ENCODE data around the gene SRC. TPM values are rescaled to one million over a fixed set of nuclear protein-coding genes. Genes with fewer than 3 reads are reported as not detected.

Gene SRC
- total and polyA plus RNA-seq, 2 donors = 26.9 to 53.2 TPM

- no peak overlapping the region for H3K4me3 ChIP-seq (ENCODE audit: low read depth, low read length)
- no peak for DNase-seq (ENCODE audit: extremely low spot score)
- no peak overlapping the region for H3K27ac ChIP-seq (ENCODE audit: low read depth)
- H3K4me1 ChIP-seq (ENCODE audit: insufficient read depth) = no peaks in the 10 kb centered on the region
- no peaks in the 10 kb centered on the region for H3K36me3 ChIP-seq (ENCODE audit: insufficient read depth)
- WGBS = 95% methylated on average over 25 of the region's 25 CpGs
Observed at GRCh38 chr20:37385659-37386504, 39.9 kb downstream of the SRC start.

- DNase-seq (ENCODE audit: extremely low spot score) = no peak
- H3K27ac ChIP-seq (ENCODE audit: low read depth) = no peak overlapping the region
- H3K36me3 ChIP-seq (ENCODE audit: insufficient read depth) = no peaks in the 10 kb centered on the region
- H3K4me1 ChIP-seq (ENCODE audit: insufficient read depth) = no peaks in the 10 kb centered on the region
- WGBS = 88% methylated on average over 20 of the region's 20 CpGs
- no peak overlapping the region for H3K4me3 ChIP-seq (ENCODE audit: low read depth, low read length)
Observed at GRCh38 chr20:37386505-37387251, 40.7 kb downstream of the SRC start.

- Histone ChIP-seq H3K27ac (ENCODE audit: low read depth) (no peak overlapping the region), H3K36me3 (ENCODE audit: insufficient read depth) (no peaks in the 10 kb centered on the region), H3K4me3 (ENCODE audit: low read depth, low read length) (no peak overlapping the region), H3K4me1 (ENCODE audit: insufficient read depth) (no peaks in the 10 kb centered on the region)
- DNase-seq (ENCODE audit: extremely low spot score) = no peak
- WGBS = 90% methylated on average over 13 of the region's 13 CpGs
Observed at GRCh38 chr20:37387519-37388269, 41.8 kb downstream of the SRC start.

GRCh38 chr20:37388831-37389230 lies 42.9 kb downstream of the SRC start:
- no peaks in the 10 kb centered on the region for H3K4me1 ChIP-seq (ENCODE audit: insufficient read depth)
- DNase-seq (ENCODE audit: extremely low spot score) = no peak
- 86% methylated on average over 9 of the region's 9 CpGs for WGBS
- H3K36me3 ChIP-seq (ENCODE audit: insufficient read depth) = no peaks in the 10 kb centered on the region
- H3K27ac ChIP-seq (ENCODE audit: low read depth) = no peak overlapping the region
- H3K4me3 ChIP-seq (ENCODE audit: low read depth, low read length) = no peak overlapping the region

GRCh38 chr20:37389241-37389747 lies 43.4 kb downstream of the SRC start:
- no peak for DNase-seq (ENCODE audit: extremely low spot score)
- Histone ChIP-seq H3K36me3 (ENCODE audit: insufficient read depth) (no peaks in the 10 kb centered on the region), H3K4me1 (ENCODE audit: insufficient read depth) (no peaks in the 10 kb centered on the region), H3K27ac (ENCODE audit: low read depth) (no peak overlapping the region), H3K4me3 (ENCODE audit: low read depth, low read length) (no peak overlapping the region)
- WGBS = 89% methylated on average over 12 of the region's 12 CpGs

- no peak overlapping the region for H3K4me3 ChIP-seq (ENCODE audit: low read depth, low read length)
- DNase-seq (ENCODE audit: extremely low spot score) = no peak
- H3K27ac ChIP-seq (ENCODE audit: low read depth) = no peak overlapping the region
- no peaks in the 10 kb centered on the region for H3K36me3 ChIP-seq (ENCODE audit: insufficient read depth)
- 95% methylated on average over 6 of the region's 6 CpGs for whole genome bisulfite sequencing
- H3K4me1 ChIP-seq (ENCODE audit: insufficient read depth) = no peaks in the 10 kb centered on the region
Observed at GRCh38 chr20:37389844-37390275, 43.9 kb downstream of the SRC start.

- Histone ChIP-seq H3K4me1 (ENCODE audit: insufficient read depth) (no peaks in the 10 kb centered on the region), H3K4me3 (ENCODE audit: low read depth, low read length) (no peak overlapping the region), H3K27ac (ENCODE audit: low read depth) (no peak overlapping the region), H3K36me3 (ENCODE audit: insufficient read depth) (no peaks in the 10 kb centered on the region)
- 94% methylated on average over 9 of the region's 9 CpGs for WGBS
- no peak for DNase-seq (ENCODE audit: extremely low spot score)
Observed at GRCh38 chr20:37390503-37390890, 44.6 kb downstream of the SRC start.

- H3K36me3 ChIP-seq (ENCODE audit: insufficient read depth) = no peaks in the 10 kb centered on the region
- 78% methylated on average over 12 of the region's 12 CpGs for WGBS
- no peaks in the 10 kb centered on the region for H3K4me1 ChIP-seq (ENCODE audit: insufficient read depth)
- H3K4me3 ChIP-seq (ENCODE audit: low read depth, low read length) = no peak overlapping the region
- no peak for DNase-seq (ENCODE audit: extremely low spot score)
- H3K27ac ChIP-seq (ENCODE audit: low read depth) = no peak overlapping the region
Observed at GRCh38 chr20:37390891-37391525, 45.1 kb downstream of the SRC start.

- Histone ChIP-seq H3K27ac (ENCODE audit: low read depth) (no peak overlapping the region), H3K36me3 (ENCODE audit: insufficient read depth) (no peaks in the 10 kb centered on the region), H3K4me1 (ENCODE audit: insufficient read depth) (no peaks in the 10 kb centered on the region), H3K4me3 (ENCODE audit: low read depth, low read length) (no peak overlapping the region)
- 90% methylated on average over 16 of the region's 16 CpGs for WGBS
- no peak for DNase-seq (ENCODE audit: extremely low spot score)
Observed at GRCh38 chr20:37392441-37393195, 46.7 kb downstream of the SRC start.

GRCh38 chr20:37393196-37393862 lies 47.4 kb downstream of the SRC start:
- Histone ChIP-seq H3K36me3 (ENCODE audit: insufficient read depth) (no peaks in the 10 kb centered on the region), H3K4me1 (ENCODE audit: insufficient read depth) (no peaks in the 10 kb centered on the region), H3K4me3 (ENCODE audit: low read depth, low read length) (no peak overlapping the region), H3K27ac (ENCODE audit: low read depth) (no peak overlapping the region)
- 77% methylated on average over 11 of the region's 11 CpGs for WGBS
- DNase-seq (ENCODE audit: extremely low spot score) = no peak

- Histone ChIP-seq H3K36me3 (ENCODE audit: insufficient read depth) (no peaks in the 10 kb centered on the region), H3K27ac (ENCODE audit: low read depth) (no peak overlapping the region), H3K4me3 (ENCODE audit: low read depth, low read length) (no peak overlapping the region), H3K4me1 (ENCODE audit: insufficient read depth) (no peaks in the 10 kb centered on the region)
- 83% methylated on average over 22 of the region's 22 CpGs for WGBS
- no peak for DNase-seq (ENCODE audit: extremely low spot score)
Observed at GRCh38 chr20:37393863-37394542, 48.1 kb downstream of the SRC start.
